C1 segment of cervical spinal cord (tissue), 14 donors: ENCODE results near the gene LMCD1.
A peak's percentile ranks its signal among the peaks of the same experiment; 100 is the strongest.

ENCODE experiments used
- DNase-seq, 14 donors: peaks; one replicate each; lab custom pipeline; 2025; lab: John Stamatoyannopoulos, UW

LMCD1 gene

DNA sequence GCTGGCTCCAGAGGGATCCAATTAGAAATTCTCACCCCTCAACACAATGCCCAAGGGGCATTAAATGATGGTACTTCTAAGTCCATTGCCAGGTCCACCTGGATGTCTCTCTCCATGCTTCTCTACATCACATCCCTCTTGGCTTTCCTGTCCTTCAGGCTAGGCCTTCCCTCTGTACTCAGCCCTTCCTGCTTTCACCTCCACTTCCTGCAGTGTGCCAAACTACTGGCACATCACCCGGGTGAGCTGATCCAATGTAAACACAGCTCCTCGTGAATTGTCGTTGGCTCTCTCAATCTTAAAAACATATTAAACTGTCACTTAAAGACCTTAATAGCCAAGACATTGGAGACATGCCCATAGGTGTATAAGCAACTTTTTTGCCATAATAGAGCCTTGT lies 4.0 kb downstream of the LMCD1 start:
- DNase-seq = no peak

DNA sequence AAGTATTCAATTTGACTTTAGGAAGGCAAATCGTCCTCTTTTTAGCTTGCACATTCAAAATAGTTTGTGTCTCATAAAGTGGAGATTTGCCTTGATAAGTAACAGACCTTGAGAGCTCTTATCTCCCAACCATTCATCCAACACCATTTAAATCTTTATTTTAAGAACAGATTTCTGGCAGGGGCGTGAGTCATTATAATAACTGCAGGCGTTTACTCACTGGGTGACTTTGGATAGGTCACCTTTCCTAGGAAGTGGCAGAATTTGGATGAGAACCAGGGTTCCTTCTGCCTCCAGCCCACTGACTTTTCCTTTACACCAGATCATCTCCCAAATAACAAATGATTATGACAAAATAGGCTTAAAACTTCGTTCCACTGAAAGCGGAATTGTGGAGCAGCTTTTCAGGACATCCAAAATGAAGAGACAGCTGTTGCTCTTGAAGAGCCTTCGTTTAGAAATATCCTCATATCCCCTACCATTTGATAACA lies 5.0 kb downstream of the LMCD1 start:
- DNase-seq = no peak

DNA sequence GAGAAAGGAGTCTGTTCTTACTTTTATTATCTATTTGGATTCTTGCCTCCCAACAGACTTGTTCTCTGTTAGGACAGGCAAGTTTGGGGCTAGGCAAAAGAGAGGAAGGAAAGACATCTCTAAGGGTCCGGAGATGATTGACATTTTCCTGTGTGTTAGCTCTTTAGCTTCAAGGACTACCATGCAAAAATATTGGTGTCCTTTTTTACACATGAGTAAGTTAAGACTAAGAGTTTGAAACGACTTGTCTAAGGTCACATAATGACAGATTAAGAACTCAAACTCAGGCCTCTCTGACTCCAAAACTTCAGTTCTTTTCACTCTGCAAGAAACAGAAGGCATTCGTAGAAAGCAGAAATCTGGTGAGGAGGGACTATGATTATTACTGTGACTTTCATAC lies 5.9 kb downstream of the LMCD1 start:
- DNase-seq = no peak

DNA sequence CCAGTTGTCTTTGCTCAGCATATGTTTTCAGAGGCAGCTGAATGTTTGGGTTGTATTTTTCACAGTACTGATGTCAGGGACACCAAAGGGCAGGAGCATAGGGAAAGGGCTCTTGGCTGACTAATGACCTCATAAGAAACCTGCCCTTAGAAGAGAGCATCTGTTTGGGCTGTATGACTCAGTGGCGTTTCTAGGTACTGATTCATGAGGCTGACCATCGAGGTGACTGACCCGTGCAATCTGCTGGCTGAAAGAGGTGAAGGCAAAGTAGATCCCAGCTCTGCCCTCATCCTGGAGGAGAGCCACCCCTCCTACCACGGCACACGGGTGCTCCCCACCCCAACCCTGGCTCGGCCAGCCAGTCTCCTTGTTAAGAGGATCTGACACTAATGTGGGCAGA lies 8.3 kb downstream of the LMCD1 start:
- no peak for DNase-seq

DNA sequence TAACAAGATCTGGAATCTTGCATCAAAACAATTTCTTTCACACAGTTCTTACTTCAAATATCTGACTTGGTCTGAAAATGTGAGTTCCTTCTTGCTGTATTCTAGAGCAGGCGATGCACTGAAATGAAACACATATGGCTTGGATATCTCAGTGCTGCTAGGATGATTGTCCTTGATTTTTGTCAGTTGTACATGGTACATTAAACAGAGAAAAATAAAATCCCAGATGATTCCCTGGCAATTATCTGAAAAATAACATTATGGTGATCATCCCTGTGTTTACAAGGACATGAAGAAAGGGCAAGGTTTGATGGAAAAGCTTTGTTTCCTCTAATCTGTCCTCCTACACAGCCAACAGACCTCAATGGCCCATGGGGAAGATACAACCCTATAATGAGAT lies 10.6 kb downstream of the LMCD1 start:
- no peak for DNase-seq

DNA sequence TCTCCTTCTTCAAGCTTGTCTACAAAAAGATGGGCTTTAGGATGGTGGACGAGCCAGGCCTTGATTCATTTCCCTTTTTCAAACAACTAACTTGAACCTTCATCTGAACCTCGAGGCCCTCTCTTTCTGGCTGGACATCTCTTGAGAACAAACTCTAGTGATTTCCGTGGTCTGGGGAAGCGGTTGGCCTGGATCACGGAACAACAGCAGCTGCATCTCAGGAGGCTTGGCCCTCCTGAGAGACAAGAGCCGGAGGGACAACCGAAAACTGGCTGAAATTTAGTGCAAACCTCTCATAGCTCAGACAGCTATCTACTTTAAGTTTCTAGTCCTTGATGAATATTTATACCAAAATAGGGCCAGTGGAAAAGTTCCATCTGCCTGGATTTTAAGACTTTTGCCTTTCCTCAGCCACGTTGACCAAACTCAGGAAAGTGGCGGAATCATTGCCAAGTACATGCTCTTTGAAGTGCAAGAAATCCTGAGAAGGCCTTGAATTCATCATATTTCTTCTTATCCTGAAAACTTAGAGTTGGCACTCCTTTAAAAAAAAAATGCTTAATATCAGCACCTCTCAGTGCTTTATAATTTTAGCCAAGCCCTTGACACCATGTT lies 14.5 kb downstream of the LMCD1 start:
- no peak for DNase-seq

DNA sequence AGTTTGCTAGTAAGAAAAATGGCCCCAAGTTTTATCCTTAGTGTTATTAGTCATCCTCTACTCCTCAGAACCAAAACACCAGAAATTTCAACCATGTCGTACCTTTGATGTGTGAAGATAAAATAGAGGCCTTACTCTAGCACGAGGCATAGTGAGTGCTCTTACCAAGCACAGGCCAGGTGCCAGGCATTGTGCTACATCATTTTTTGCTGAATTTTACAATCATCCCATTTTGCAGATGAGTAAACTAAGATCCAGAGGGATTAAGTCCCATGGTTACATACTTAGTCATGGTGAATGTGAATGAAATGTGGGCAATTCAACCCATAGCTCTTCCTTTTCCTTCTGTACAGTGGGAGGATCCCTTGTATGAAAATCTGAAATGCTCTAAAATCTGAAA lies 15.2 kb downstream of the LMCD1 start:
- no peak for DNase-seq

DNA sequence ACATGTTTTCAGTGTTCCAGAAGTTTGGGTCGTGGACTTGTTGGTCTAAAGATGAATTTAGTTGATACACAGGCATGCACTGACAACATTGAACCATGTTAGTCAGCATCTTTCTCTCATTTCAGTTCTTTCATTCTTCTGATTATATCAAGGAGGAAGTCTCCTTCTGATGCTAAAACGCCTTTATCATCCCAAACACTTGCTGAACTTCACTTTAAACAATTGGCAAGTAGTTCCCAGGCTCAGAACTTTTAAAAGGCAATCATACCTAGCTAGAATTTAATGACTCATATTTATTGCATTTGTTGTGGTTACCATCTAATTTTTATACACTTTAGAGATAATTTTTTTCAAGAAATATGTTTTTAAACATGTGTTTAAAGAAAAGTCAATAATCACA lies 15.9 kb downstream of the LMCD1 start:
- DNase-seq = no peak

DNA sequence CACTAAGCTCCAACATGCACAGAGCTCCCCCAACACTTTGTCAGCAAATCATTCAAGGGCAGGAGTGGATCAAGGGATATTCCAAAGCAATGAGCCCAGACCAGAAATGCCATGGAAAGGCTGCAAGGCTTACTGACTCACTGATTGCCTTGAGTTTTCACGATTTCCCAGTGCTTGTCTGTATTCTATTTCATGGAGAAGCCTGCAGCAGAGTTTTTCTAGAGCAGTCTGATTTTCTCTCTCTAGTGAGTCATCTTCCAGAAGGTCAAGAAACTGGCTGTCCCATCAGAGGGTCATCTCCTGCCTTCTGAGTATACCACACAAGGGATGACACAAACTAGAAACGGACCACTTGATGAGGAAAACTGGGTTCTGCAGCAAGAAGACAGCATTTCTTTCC lies 16.5 kb downstream of the LMCD1 start:
- no peak for DNase-seq

DNA sequence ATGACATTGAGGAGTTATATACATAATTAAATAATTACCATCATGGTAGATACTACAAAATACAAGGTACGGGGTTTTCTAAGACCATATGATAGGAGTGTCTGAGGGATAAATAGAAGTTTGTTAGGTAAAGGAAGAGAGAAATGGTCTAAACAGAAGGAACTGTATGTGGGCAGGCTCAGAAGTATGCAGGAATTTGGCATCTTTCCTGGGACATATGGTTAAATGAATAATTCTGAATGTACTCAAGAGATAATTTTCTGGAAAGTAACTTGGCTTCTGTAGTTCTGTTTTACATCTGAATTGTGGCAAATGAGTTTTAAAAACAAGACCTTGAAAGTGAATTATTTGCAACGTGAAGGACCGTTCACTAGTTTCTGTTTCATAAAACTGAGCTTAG lies 17.5 kb downstream of the LMCD1 start:
- DNase-seq = no peak

DNA sequence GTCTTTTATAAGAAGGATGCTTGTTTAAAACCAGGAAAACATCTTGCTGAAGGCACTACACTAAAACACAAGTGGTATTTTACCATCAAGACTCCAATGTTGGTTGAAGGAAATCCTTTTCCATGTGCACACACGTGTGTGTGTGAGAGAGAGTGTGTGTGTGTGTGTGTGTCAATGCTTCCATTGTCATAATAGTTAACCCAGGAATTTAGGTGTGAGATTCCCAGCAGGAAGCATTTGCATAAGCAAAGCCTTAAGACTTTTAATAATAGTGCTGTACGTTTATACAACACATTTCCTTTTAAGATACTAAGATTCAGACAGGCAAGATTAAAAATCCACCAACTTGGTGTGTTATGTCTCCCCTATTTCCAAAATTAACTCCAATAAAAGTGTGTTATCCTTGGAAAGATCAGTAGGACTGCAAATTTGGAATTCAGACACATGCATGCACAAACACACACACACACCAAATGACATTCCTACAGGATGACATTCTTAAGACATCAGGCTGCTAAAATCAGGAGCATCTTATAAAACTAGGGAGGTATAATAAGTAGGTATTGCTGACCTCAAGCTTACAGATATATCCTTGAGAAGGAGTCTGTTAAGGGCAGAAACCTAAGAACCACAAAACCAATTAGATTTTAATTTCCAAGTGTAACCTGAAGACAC lies 18.3 kb downstream of the LMCD1 start:
- DNase-seq = no peak

DNA sequence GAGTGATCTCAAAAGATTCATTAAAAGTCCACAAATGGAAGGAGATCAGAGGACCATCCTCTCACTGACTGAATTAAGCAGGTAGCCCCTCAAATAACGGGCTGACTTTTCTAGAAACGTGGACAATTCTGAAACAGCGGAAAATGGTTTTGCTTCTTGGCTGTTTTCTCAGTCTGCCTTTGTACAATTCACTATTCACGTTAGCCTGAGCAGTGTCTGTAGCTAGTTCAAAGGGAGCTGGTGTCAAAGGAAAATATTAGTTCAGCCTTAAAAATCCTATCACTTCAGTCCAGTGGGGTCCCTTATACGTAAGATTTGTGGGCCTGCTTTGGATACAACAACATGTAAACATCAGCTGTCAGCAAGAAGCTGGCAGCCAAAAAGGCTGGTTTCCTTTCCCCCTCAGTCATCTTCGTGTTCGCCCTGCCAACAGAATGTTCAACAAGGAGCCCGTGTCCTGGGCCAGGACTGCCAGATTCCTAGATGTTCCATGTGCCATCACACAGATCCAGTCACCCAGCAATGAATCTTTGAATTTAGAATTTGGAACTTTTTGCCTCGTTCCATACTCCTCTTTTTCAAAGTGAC lies 19.3 kb downstream of the LMCD1 start:
- DNase-seq = peak in 3 of 14 donors; percentile 13 to 22 (median 18)

DNA sequence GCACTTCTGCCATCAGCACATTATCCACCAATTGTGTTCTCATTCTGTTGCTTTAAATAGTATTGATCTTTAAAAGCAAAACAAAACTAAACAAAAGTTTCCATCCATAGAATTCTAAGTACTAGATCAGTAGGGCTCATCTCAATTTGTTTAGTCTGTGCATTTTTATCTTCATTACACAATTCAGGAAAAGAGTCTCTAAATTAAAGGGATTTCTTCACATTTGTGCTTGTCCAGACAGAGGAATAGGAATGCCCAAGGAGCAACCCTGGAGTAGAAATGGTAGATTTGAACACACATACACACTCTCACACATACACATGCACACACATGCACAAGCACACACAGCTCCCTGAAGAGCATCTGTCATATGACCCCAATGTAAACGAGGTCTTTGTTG lies 21.4 kb downstream of the LMCD1 start:
- DNase-seq = no peak

DNA sequence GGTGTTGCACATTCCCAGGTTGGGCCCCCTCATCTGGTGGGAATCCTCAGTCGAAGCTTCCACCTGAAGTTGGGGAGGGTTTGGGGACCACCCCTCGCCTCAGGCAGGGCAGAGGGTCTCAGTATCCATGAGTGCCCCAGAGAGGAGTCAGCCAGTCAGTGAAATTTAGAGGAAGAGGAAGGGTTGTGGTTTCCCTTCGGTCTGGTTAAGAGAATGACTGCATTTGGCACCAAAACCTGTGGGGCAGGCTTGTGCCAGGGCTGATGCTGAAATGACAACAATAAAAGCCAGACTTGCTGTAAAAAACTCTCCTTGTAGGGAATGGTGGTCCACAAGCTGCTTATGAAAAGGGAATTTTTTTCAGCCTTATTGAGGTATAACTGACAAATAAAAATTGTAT lies 22.6 kb downstream of the LMCD1 start:
- DNase-seq = peak in 1 of 14 donors; percentile 10

DNA sequence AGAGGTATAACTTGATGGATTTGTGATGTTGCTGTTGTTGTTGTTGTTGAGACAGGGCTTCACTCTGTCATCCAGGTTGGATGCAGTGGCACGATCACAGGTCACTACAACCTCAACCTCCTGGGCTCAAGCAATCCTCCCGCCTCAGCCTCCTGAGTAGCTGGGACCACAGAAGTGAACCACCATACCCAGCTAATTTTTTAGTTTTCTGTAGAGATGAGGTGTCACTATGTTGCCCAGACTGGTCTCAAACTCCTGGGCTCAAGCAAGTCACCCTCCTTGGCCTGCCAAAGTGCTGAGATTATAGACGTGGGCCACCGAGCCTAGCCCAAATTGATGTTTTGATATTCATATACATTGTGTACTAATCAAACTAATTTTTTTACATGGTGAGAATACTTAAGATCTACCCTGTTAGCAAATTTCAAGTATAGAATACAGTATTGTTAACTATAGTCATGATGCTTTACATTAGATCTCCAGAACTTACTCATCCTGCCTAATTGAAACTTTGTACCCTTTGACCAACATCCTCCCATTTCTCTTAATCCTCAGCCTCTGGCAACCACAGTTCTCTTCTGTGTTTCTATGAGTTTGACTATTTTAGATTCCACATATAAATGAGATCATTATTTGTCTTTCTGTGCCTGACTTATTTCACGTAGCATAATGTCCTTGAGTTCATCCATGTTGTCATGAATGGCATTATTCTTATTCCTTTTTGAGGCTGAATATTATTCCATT lies 23.2 kb downstream of the LMCD1 start:
- no peak for DNase-seq

DNA sequence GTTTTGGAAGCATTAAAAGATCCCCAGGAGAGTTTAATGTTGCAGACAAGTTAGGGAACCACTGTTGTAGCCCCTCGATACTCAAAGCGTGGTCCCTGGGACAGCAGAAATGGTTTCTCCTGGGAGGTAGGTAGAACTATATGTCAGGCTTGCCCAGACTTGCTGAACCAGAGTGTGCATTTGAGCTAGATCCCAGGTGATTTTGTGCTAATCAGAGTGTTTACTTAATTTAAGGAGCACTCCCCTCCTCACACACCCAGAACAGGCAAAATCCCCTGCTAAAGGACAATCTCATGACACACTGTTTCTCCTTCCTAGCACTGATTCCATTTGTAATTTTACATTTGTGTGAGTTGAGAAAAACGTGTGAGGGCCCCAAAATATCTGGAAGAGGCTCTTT lies 24.3 kb downstream of the LMCD1 start:
- no peak for DNase-seq

DNA sequence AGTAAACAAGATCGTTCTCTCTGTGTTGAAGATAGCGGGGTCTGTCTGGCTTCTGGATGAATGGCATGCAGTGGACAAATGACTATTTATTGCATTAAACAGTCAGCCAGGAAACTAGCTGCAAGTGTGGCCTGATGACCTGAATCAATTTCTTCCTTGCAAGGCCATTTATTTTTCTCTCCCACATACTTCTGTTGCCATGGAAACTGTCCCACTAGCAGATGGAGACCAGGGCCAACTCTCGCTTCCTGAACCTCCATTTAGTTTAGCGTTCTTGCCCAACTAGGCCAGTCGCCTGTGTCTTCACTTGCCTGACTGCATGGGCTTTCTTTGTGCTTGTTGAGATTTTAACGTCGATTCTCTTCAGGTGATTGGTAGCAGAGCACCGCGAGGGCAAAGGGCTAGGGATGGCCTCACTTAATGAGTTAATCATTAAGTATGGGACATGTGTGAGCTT lies 27.6 kb downstream of the LMCD1 start:
- peak in 2 of 14 donors; percentile 5 to 20 for DNase-seq

DNA sequence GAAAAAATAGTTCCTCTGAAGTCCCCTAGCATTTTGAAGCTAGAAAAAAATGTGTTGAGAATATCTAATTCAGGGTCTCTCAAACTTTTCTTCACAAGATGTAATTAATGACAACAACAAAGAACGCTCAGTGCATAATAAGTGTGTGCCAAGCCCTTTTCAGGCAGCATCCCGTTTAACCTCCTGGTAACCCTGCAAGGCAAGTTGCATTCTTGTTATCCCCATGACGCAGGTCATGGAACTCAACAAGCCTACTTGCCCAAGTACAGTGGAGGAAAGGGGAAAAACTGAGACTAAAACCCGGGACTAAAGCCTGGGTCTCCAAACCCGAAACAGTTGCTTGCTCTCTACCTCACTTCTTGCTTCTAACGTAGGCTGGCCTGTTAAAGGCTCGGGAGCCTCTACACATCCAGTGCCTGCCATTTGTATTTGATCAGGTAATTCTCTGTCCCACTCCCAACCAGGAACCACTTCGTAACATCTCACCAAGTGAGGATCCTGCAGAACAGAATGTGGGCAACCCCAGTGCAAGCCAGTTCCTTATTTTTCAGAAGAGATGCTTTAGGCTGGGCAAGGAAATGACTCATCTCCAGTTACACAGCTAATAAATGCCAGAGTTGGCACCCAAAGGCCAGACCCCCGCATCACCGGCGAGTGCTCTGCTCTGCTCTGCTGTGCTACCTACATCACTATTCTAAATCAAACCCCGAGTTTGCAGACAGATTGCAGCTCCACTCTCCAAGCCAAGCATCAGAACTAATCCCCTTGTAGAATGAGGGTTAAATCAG lies 28.3 kb downstream of the LMCD1 start:
- DNase-seq = no peak

DNA sequence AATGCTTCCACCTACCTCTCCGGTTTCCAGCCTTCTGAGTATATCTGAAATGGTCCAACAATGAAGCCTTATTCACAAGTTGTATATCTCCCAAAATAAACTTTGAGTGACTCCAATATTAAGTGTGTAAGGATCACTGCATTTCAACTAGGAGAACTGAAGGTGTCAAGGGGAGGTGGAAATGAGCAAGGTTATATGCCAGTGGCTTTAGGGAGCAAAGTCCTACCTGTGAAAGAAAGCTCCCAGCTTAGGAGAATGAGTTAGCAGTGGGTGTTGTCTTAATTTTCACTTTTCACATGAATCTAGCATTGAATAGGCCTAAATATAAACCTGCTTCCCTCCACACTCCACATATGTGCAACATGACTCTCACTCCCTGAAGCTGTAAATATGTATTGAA lies 29.0 kb downstream of the LMCD1 start:
- no peak for DNase-seq

DNA sequence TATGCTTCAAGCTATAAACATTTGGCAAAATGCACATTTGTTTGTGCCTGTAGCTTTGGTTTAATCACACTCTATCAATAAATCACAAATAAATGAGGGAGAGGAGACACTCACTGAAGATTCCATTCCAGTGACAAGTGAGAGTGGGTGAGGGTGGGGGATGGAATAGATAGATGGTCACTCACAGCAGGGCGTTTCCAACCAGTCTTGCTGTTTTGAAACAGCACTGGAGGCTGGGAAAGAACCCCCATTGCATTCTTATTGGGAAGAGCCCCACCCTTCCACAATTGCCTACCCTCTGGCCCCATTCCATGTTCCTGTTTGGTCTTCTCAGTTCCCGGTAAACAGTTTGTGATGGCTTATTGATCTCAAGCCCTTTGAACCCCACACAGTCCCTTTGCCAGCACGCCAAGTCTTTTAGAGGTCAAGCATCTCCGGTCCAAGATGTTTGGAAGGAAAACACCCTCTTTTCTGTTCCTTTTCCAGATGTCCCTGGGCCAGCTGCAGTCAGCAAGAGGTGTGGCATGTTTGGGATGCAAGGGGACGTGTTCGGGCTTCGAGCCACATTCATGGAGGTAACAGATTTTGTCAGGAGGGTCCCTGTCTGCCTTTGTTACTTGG lies 30.7 kb downstream of the LMCD1 start:
- no peak for DNase-seq
